HG03378 (cell line): Measurements from ENCODE around the gene AP1M1.

Experiments
- ATAC-seq: cut with Tn5 transposase; IDR thresholded peaks from one replicate; pipeline ENCODE4 v1.9.1; 2021; ENCODE audit warnings: mild to moderate bottlenecking, moderate library complexity; ENCODE audit not compliant: unreplicated experiment

Gene AP1M1

GRCh38 chr19:16229322-16229641 is 31.6 kb downstream of the AP1M1 start:
- no peak for ATAC-seq

DNA sequence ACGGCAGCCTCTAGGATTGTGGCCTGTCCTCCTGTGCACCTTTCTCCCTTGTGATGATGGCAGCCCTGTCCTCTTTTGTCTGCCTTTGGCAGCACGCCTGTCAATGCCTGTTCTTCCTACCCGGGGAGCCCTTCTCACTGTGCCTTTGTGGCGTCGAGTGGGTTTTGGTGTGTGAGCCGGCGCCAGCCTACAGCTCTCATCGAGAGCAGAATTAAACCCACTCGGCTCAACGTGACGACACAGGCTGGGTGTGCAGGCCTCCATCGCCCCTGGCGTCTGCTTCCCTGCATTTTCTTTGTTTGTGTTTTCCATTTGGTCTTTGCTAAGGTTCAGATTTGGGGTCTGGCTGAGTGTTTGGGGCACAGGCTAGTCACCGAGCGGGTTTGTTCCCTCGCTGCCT is 34.4 kb downstream of the AP1M1 start:
- ATAC-seq: no peak

DNA sequence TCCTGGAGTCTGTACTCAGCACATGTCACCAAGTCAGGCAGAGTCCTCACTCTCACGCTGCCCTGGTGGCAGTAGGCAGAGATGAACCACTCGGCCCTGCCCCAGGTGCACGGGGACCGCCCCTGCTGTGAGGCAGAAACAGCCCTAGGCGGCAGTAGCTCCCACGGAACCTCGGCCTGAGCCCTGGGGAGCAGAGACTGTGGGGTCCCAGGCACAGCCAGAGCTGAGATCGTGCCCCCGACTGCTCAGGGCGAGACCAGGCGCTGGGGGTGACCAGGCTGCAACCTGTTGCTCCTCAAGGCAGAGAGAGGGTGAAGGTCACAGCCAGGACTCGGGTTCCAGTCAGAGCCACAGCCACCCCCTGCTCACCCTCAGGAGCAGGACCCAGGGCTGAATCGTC is 34.9 kb downstream of the AP1M1 start:
- ATAC-seq: no peak

- no peak for ATAC-seq
Observed at GRCh38 chr19:16233081-16233776, 35.5 kb downstream of the AP1M1 start.

GRCh38 chr19:16233836-16234551 is 36.3 kb downstream of the AP1M1 start:
- no peak for ATAC-seq

DNA sequence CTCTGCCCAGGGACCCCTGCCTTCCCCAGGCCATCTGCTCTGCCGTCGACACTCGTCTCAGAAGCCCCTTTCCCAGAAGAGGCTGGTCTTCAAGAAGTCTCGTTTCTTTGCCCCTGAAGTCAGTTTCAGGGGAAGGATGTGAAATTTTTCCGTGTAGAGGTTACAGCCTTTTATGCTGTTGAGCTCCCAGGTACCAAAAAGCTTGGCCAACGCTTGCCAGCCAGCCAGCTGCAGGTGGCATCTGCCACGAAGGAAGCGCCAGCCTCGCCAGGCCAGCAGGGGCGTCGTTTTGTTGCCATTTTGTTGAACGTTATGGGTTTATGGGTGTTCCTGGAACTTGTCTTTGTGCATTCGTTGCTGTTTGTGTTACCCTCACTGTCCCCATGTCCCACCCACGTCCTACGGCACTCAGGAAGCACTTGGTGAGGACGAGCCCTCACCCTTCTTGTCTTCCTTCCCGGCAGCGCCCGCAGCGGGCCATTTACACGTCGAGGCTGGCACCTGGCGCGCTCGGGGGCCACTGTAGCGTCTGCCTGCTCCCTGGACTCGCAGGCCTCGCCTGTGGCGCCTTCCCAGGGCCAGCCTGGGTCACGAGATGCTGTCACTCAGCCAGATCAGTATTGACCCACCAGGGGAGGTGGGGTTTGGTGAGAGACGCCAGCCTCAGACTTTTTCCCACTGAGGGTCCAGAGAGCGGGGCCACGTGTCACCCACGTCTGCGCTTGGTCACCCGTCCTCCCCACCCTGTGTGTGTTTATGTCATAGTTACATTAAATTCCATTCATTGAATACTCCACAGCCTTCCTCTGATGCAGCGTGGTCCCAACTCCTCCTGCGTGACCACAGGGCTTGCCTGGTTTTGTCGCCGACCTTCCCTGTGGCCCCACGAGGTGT is 37.1 kb downstream of the AP1M1 start:
- ATAC-seq: no peak

- no peak for ATAC-seq
Observed at GRCh38 chr19:16235811-16236652, 38.3 kb downstream of the AP1M1 start.

- ATAC-seq: no peak
Observed at GRCh38 chr19:16244091-16244490, 46.4 kb downstream of the AP1M1 start.

GRCh38 chr19:16247353-16248182 is 49.9 kb downstream of the AP1M1 start:
- no peak for ATAC-seq

DNA sequence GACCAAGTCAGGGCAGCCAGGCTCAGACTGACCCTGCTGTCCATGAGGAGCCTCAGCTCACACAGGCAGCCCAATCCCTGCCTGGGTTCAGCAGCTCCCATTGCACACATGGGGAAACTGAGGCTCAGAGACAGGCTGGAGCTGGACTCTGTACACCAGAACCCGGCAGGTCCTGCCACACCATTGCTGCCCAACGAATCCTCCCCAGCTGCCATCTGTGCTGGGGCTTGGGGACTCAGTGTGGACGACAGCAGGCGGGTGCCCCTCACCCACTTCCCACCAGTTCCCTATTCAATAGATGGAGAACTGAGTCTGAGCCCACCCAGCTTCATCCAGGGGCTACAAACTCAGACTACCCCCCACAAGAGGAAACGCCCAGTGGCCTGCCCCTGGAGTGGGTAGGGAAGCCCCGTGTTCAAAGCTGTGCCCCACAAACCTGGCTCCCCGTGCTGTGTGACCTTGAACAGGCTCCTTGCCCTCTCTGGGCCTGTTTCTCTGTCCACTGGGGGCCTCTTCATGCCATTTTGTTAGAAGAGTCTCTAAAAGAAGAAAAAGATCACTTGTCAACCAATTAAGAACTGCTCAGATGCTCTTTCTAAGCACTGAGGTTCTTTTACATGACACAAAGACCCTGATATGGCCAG is 50.8 kb downstream of the AP1M1 start:
- no peak for ATAC-seq

- ATAC-seq: no peak
Observed at GRCh38 chr19:16249826-16250404, 52.2 kb downstream of the AP1M1 start.

GRCh38 chr19:16252459-16253205 is 54.9 kb downstream of the AP1M1 start:
- no peak for ATAC-seq

- ATAC-seq: no peak
Observed at GRCh38 chr19:16254851-16255408, 57.2 kb downstream of the AP1M1 start.

DNA sequence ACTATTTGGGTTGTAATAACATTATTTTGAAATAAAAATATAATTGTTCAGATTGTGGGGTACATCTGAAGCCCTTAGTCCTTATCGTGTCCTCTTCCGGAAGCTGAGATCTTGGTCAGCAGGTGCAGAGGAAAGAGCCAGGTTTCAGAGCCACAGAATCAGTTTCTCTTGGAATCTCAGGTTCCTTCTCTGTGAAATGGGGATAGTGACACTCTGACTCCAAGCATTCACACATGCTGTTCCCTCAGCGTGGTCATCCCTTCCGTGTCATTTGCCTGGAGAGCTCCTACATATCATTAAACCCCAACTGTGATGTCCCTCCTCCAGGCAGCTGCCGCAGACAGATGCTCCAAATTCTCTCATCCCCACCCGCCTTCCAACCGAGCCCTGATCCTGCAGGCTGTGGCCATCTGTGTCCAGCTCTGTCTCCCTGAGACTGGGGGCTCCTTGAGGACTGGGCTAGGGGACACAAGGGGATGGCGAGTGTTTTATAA is 59.8 kb downstream of the AP1M1 start:
- no peak for ATAC-seq

GRCh38 chr19:16258440-16258903 is 60.8 kb downstream of the AP1M1 start:
- ATAC-seq: no peak

DNA sequence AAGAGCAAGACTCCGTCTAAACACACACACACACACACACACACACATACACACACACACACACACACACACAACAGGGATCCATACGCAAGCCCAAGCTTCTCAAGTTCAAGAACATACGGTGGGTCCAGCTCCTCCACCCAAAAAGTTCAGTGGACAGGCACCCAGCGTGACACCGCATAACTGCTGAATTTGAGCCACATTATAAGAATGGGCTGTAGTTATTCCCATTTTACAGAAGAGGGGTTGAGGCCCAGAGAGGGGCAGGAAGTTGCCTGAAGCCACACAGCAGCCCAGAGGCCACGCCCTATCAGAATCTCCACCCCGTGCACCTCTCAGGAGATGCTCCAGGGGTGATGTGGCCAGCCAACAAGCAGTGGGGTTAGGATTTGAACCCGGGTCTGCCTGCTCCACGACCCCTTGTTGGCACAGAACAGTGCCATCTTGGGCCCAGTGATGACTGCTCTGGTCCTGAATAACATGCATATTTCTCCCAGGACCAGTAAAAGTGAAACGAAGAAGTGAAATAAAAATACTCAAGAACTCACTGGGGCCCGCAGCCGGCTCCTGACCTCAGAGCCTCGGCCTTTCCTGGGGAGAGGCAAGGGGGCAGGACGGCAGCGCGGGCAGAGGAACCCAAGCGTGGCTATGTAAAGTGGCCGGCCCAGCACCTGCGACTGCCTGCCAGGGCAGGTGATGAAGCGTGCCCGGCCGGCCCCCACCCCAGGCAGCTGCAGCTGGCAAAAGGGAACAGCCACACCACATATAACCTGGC is 61.9 kb downstream of the AP1M1 start:
- no peak for ATAC-seq
